HUES64 (cell line): Measurements from ENCODE around the gene ACKR4.

Experiments used
- H3K27ac ChIP-seq: 2 replicates; pipeline ENCODE4 v1.7.0; 2013; ENCODE audit warnings: low read depth, low read length, inconsistent platforms
- H3K27me3 ChIP-seq: 2 replicates; pipeline ENCODE4 v1.6.1; 2013; ENCODE audit warnings: mild to moderate bottlenecking, low read length; ENCODE audit not compliant: insufficient read depth
- H3K36me3 ChIP-seq: 2 replicates; pipeline ENCODE4 v1.6.1; 2013; ENCODE audit warnings: mild to moderate bottlenecking, low read length; ENCODE audit not compliant: insufficient read depth
- H3K4me1 ChIP-seq: 2 replicates; pipeline ENCODE4 v1.6.1; 2013; ENCODE audit warnings: mild to moderate bottlenecking, low read length, moderate library complexity; ENCODE audit not compliant: insufficient read depth
- H3K4me3 ChIP-seq: 2 replicates; pipeline ENCODE4 v1.5.1; 2013; ENCODE audit warnings: mild to moderate bottlenecking, low read length, moderate library complexity
- H3K9ac ChIP-seq: 2 replicates; pipeline ENCODE4 v1.6.1; 2013; ENCODE audit warnings: mild to moderate bottlenecking, low read depth, low read length
- H3K9me3 ChIP-seq: 2 replicates; pipeline ENCODE4 v1.6.1; 2013; ENCODE audit warnings: low read depth, low read length; ENCODE audit not compliant: insufficient read depth
- WGBS: fragments of 150-250, 120-280 bp; methylation state at CpG from one replicate; pipeline ENCODE4 v1.1.7; 2013; ENCODE audit warnings: missing lambda C conversion rate; 5-methylcytosine and 5-hydroxymethylcytosine counted together

Gene ACKR4

DNA sequence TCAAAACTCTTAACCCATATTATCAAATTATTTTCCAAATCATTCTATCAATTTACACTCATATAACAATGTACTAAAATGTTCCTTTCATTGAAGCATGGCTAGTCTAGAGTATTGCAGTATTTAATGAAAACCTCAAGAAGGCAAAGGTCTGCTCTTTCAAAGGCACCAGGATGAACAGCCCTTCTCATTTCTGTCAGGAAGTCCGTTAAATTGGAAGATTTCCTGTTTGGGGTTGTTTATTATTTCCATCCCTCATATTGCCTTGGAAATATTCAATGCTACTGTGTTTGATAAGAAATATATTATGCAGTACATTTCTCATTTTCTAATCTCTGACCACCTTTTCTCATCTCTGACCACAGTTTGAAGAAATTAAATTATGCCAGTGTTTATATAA, 25.1 kb downstream of the ACKR4 start:
- Histone ChIP-seq H3K4me3 (no peak overlapping the region), H3K9ac (no peak overlapping the region), H3K27me3 (no peaks in the 10 kb centered on the region), H3K27ac (no peak overlapping the region), H3K4me1 (peaks cover 8% of the 10 kb centered on the region), H3K36me3 (peaks cover 23% of the 10 kb centered on the region), H3K9me3 (no peaks in the 10 kb centered on the region)
- no CpG with 5 or more reads among the region's 1 CpG for WGBS

DNA sequence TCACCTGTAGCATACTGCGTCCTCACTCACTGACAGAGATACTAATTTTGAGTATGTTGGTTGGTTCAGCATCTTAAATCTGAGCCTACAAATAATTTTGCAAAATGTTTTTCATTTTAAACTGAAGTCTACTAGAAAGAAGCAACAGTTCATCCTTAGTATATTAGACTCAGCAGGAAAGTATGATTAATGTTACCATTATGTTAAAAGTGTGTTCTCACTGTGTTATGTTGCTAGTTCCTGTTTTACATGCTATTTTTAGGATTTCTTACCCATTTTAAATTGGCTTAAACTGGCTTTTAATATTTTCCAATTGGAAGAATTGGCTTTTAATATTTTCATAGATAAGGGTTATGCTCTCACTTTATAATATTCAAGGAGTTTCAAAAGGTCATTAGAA, 25.7 kb downstream of the ACKR4 start:
- 100% methylated on average over 1 of the region's 1 CpG for WGBS
- Histone ChIP-seq H3K4me1 (peaks cover 8% of the 10 kb centered on the region), H3K27ac (no peak overlapping the region), H3K27me3 (no peaks in the 10 kb centered on the region), H3K36me3 (peaks cover 26% of the 10 kb centered on the region), H3K9ac (no peak overlapping the region), H3K4me3 (no peak overlapping the region), H3K9me3 (no peaks in the 10 kb centered on the region)

DNA sequence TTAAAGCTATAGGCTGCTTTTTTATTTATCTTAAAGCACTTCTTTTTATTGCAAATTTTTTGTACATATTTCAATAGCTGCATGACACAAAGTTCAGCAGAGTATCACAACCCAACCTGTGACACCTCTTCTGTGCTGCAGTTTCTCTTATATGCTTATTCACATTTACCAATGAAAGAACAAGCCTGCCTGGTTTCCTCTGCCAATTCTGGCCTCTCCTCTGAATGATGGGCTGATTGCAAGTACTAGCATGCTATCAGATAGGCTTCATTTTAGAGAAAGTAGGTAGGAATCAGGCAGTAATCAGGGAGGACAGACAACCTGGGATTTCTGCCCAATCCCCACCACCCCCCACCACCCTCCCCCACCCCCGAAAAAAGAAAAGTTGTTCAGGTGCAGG, 26.6 kb downstream of the ACKR4 start:
- H3K27ac ChIP-seq = no peak overlapping the region

DNA sequence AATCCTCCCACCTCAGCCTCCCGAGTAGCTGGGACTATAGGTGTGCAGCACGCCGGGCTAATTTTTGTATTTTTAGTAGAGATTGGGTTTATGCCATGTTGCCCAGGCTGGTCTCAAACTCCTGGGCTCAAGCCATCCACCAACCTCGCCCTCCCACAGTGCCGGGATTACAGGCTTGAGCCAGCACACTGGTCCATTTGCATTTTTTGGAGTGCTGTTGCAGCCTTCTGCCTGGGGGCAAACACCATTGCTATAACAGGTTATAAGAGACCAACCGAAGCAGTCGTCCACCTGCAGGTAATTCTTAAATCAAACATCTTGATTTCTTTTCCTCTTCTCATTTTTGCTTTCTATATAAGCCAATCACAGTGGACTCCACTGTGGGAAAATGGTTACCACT, 27.7 kb downstream of the ACKR4 start:
- H3K9me3 ChIP-seq = no peaks in the 10 kb centered on the region
- H3K27ac ChIP-seq = no peak overlapping the region
- H3K4me1 ChIP-seq = peaks cover 8% of the 10 kb centered on the region
- H3K36me3 ChIP-seq = peaks cover 24% of the 10 kb centered on the region
- 96% methylated on average over 7 of the region's 7 CpGs for WGBS
- H3K9ac ChIP-seq = no peak overlapping the region
- no peak overlapping the region for H3K4me3 ChIP-seq
- H3K27me3 ChIP-seq = no peaks in the 10 kb centered on the region

More for the DNA sequence above, 26.6 kb downstream of the ACKR4 start:
- no peaks in the 10 kb centered on the region for H3K9me3 ChIP-seq
- no peaks in the 10 kb centered on the region for H3K27me3 ChIP-seq
- peaks cover 28% of the 10 kb centered on the region for H3K36me3 ChIP-seq
- H3K9ac ChIP-seq = no peak overlapping the region
- peaks cover 8% of the 10 kb centered on the region for H3K4me1 ChIP-seq
- WGBS = no CpG with 5 or more reads among the region's 1 CpG
- H3K4me3 ChIP-seq = no peak overlapping the region

DNA sequence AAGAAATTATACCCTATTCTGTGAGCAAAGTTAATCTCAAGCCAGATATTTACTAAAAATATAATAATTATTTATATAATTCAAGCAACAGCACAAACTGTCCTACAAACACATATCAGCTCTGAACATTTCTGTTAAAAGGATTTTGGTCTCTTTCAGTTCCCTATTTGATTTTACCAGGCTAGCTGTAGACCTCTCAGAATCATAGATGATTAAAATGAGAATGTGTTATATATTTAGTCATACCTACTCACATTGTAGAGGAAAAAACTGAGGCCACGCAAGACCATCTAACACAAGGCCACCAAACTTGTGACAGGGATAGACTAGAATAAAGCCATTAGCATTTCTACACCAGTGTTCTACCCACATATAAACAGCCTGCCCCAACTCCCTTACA, 28.5 kb downstream of the ACKR4 start:
- Histone ChIP-seq H3K36me3 (peaks cover 24% of the 10 kb centered on the region), H3K4me1 (peaks cover 8% of the 10 kb centered on the region), H3K27me3 (no peaks in the 10 kb centered on the region), H3K4me3 (no peak overlapping the region), H3K9me3 (no peaks in the 10 kb centered on the region), H3K9ac (no peak overlapping the region), H3K27ac (no peak overlapping the region)
- WGBS = 100% methylated on average over 1 of the region's 1 CpG

DNA sequence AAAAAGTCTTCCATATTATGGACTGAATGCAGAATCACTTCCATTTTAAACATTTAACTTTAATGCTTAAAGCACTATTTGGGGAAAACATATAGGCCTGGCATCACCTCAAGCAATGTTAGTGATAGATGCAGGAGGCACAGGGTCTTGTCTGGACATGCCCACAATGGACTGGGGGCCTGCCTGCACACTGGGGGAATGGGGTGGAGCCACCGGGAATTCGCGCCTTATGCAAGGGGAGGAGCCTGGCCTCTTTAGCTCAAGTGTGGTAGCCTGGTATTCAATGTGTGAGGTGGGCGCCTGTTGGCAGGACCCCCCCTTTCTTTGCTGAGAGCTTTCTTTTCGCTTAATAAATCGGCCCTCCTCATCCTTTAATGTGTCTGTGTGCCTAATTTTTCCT, 29.9 kb downstream of the ACKR4 start:
- H3K27ac ChIP-seq = no peak overlapping the region

DNA sequence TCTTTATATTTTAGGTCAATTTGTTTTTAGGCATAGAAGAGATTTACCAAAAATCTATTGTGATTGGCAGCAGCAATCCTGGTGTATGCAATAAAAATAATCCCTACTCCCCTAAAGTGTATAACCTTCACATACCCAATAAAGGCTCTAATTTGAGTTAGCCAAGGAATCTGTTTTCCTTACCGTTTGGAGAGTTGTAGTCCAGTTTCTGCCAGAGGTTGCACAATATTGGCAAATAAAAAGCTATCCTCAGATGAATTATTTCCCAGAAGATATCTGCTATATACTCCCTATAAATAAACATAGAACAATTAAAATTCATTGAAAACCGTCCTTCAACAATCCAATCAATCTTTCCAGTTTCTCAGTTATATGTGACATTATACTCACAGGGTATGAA, 31.1 kb downstream of the ACKR4 start:
- Histone ChIP-seq H3K27me3 (no peaks in the 10 kb centered on the region), H3K36me3 (peaks cover 21% of the 10 kb centered on the region), H3K27ac (no peak overlapping the region), H3K9ac (no peak overlapping the region), H3K4me1 (peaks cover 8% of the 10 kb centered on the region), H3K4me3 (no peak overlapping the region), H3K9me3 (no peaks in the 10 kb centered on the region)
- WGBS = 95% methylated on average over 2 of the region's 2 CpGs

More for the DNA sequence above, 29.9 kb downstream of the ACKR4 start:
- Histone ChIP-seq H3K36me3 (peaks cover 24% of the 10 kb centered on the region), H3K9ac (peak overlapping the region; percentile 25; the same call in 1 of the 2 replicates), H3K9me3 (no peaks in the 10 kb centered on the region), H3K27me3 (no peaks in the 10 kb centered on the region), H3K4me3 (no peak overlapping the region), H3K4me1 (peaks cover 8% of the 10 kb centered on the region)
- 91% methylated on average over 6 of the region's 6 CpGs for WGBS

DNA sequence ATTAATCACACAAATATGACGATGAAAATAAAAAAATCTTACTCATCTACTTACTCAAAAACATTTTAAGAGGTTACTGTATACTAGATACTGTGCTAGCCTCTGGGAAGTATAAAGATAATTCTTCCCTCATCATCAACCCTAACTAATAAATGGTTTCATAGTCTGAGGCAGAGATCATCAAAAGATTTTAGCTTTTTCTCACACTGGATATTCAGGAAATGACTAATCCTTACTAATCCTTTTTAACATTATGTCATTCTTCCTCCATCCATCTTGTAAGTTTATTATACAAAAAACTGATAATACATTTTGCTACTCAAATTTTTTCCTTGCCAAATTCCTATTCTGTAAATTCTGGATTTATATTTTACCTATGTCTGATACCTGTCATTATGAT, 32.9 kb downstream of the ACKR4 start:
- Histone ChIP-seq H3K4me1 (peaks cover 8% of the 10 kb centered on the region), H3K36me3 (peaks cover 21% of the 10 kb centered on the region), H3K9ac (no peak overlapping the region), H3K27ac (no peak overlapping the region), H3K9me3 (no peaks in the 10 kb centered on the region), H3K27me3 (no peaks in the 10 kb centered on the region), H3K4me3 (no peak overlapping the region)
- WGBS = no CpG with 5 or more reads among the region's 1 CpG

DNA sequence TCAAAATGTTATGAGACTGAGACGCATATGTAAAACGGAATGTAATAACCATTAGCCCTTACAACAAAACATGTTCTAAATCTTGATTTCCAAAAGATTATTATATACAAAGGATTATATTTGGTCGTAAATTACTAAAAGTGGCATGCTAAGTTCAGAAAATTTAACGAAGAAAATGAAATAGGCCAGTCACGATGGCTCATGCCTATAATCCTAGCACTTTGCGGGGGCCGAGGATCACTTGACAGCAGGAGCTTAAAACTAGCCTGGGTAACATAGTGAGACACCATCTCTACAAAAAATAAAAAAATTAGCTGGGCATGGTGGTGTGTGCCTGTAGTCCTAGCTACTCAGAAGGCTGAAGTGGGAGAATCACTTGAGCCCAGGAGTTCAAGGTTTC, 33.5 kb downstream of the ACKR4 start:
- no peak overlapping the region for H3K27ac ChIP-seq
- H3K36me3 ChIP-seq = peaks cover 24% of the 10 kb centered on the region
- H3K4me3 ChIP-seq = no peak overlapping the region
- H3K9ac ChIP-seq = no peak overlapping the region
- no peaks in the 10 kb centered on the region for H3K9me3 ChIP-seq
- H3K27me3 ChIP-seq = no peaks in the 10 kb centered on the region
- peaks cover 8% of the 10 kb centered on the region for H3K4me1 ChIP-seq
- whole genome bisulfite sequencing = 95% methylated on average over 5 of the region's 7 CpGs

DNA sequence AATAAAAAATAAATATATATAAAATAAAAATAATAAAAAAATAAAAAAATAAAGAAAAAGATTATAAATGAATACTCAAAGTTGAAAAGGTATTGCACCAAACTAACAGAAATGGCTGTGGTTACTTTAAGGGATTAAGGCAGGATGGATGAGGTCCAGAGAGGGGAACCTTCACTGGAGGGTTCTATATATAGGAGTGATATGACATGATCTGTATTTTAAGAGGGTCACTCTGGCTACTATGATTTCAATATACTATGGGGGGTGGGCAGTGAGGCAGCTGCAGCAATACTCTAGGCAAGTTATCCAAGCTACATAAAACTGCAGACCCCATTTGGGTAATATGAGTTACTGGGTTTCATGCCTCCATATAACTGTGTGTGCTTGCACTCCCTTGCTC, 38.0 kb downstream of the ACKR4 start:
- Histone ChIP-seq H3K4me3 (no peak overlapping the region), H3K27ac (no peak overlapping the region), H3K9me3 (no peaks in the 10 kb centered on the region), H3K4me1 (no peaks in the 10 kb centered on the region), H3K27me3 (no peaks in the 10 kb centered on the region), H3K9ac (no peak overlapping the region), H3K36me3 (peaks cover 34% of the 10 kb centered on the region)

DNA sequence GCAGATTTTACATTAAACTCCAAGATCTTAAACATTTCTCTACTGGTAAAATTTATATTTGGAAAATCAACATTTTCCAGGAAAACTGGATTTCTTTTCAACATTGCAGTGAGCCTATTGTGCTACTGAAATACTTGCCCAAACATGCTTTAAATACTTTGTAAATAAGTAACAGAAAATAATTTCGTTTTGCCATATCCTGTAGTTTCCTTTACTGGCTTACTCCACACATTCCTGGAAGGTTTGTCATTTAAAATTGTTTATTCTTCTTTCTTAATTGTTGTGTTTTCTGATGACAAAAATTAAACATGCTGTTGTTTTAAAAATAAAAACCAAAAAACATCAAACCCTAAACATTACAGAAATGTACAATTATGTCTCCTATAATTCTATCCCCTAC, 40.5 kb downstream of the ACKR4 start:
- Histone ChIP-seq H3K4me3 (no peak overlapping the region), H3K27me3 (no peaks in the 10 kb centered on the region), H3K27ac (no peak overlapping the region), H3K9ac (no peak overlapping the region), H3K9me3 (no peaks in the 10 kb centered on the region), H3K4me1 (no peaks in the 10 kb centered on the region), H3K36me3 (peaks cover 38% of the 10 kb centered on the region)
- no CpG with 5 or more reads among the region's 1 CpG for WGBS

DNA sequence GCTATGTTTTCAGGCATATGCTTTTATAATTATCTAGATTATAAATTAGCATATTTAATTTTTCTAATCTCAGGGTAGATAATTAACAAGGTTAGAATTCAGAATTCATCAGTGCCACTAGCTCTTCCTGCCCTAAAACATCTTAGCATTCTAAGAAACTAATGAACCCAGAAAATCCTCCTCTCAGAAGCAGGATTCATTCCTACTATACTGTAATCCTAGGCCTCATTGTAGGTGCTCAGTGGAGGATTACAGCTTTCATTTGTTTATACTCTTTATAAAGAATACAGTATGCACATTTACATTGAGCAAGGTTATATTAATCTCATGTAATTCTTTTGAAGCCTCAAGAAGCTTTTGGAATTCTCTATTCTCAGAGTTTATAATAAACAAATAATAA, 41.6 kb downstream of the ACKR4 start:
- Histone ChIP-seq H3K9ac (no peak overlapping the region), H3K4me1 (no peaks in the 10 kb centered on the region), H3K9me3 (no peaks in the 10 kb centered on the region), H3K27ac (no peak overlapping the region), H3K27me3 (no peaks in the 10 kb centered on the region), H3K36me3 (peaks cover 38% of the 10 kb centered on the region), H3K4me3 (no peak overlapping the region)
